Middle frontal gyrus (tissue), 1 donor: ENCODE measurements around the gene RASSF8.
A peak's percentile ranks its signal among the peaks of the same experiment; 100 is the strongest.
"Not testable (repeated sequence)": the region's sequence is repeated elsewhere in the genome, so short reads cannot be mapped to it uniquely, and the experiment has no call there.

Source experiments
- DNase-seq: peaks from one replicate; pipeline ENCODE4 v3.0.0-alpha.2; 2015; ENCODE audit warnings: low spot score; ENCODE audit errors: extremely low spot score

Gene RASSF8

GRCh38 chr12:26057271-26057670 is 98.8 kb downstream of the RASSF8 start:
- DNase-seq, result not testable (repeated sequence)

GRCh38 chr12:26058308-26058707 is 99.8 kb downstream of the RASSF8 start:
- no peak for DNase-seq

- no peak for DNase-seq
Measured at GRCh38 chr12:26058818-26059217, 100.3 kb downstream of the RASSF8 start.

- no peak for DNase-seq
Measured at GRCh38 chr12:26062006-26062405, 103.5 kb downstream of the RASSF8 start.

GRCh38 chr12:26062566-26062965 is 104.1 kb downstream of the RASSF8 start:
- no peak for DNase-seq

GRCh38 chr12:26065451-26065850 is 107.0 kb downstream of the RASSF8 start:
- DNase-seq, result no peak

DNA sequence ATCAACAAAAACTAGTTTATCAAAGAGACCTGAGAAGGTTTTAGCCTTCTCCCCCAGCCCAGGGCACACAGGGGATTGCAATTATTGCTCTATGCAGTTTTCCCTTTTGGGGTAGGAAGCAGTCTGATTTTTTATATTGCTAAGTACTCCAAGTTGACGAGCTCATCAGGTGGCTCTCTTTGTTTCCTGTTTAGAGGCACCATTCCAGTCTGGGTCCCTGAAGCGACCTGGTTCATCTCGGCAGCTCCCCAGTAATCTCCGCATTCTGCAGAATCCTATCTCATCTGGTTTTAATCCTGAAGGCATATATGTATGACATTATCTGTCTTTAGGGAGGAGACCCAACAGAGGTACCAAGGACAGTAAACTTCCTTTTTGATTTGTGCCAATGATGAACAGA is 110.0 kb downstream of the RASSF8 start:
- DNase-seq, result no peak

DNA sequence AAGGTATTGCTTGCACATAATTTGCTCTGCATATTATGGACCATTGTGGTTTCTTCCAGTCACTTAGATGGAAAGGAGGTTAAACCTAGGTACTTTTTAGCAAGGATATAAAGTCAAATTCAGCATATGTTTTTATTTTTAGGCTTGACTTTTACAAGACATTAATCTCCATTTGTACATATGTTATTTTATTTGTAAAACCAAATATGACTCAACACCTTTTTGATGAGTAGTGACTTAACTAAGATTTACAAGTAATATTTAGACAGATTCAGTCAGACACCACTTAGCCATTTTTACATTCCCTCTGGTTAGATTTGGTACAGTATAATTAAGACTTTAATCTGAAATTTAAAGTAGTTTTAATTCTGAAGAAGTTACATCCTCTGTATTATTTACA is 111.3 kb downstream of the RASSF8 start:
- DNase-seq, result no peak

- no peak for DNase-seq
Measured at GRCh38 chr12:26077915-26078702, 119.6 kb downstream of the RASSF8 start.

- DNase-seq, result no peak
Measured at GRCh38 chr12:26080911-26081310, 122.4 kb downstream of the RASSF8 start.

- DNase-seq, result no peak
Measured at GRCh38 chr12:26086936-26087335, 128.5 kb downstream of the RASSF8 start.

GRCh38 chr12:26088998-26089397 is 130.5 kb downstream of the RASSF8 start:
- DNase-seq, result no peak

DNA sequence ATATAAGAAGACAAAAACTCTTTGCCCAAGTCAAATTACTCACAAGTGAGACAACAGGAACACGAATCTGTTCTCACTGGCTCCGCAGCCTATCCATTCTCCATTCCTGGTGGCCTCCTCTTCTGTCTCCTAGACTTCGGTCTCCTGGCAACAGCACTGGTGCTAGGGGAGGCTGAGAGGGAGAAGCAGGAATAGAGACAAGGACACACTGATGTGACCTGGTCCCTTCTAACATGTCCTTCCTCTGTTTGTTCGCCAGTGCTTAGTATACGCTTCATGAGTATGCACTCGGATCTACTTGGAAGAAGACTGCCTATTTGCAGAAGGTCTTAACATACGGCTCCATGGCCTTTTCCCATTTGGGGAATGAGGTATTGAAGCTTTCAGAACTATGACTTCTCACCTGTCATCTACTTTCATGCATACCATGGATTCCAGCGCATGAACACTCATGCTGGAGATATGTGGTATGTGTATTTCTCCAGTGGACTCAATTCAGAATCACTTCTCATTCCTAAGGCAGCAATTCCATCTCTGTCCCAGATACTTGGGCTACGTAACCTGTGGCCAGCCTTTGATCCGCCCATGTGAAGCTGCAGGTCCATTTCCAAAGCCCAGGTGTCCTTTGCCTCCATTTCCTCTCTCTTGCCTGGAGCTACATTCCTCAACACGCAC is 132.5 kb downstream of the RASSF8 start:
- DNase-seq, result no peak

DNA sequence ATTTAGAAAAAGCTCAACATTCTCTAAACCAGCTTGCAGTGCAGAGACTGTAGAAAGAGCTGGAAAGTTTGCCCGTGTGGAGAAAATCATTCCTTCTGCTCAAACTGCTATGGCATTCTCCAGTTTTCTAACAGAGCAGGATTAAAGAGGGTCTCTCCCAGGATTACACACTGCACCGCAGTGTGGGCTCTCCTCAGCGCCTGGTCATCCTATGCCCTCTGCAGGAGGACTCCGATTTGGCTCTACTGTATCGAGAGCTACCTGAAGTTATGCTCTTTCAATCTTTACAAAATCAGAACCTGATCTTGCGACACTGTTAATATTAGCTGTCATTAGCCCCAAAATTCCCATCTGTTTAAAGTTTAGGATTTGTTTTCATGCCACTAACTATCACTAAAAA is 133.3 kb downstream of the RASSF8 start:
- DNase-seq, result no peak

GRCh38 chr12:26092346-26093105 is 134.0 kb downstream of the RASSF8 start:
- no peak for DNase-seq

- DNase-seq, result no peak
Measured at GRCh38 chr12:26095186-26095585, 136.7 kb downstream of the RASSF8 start.

GRCh38 chr12:26096036-26096435 is 137.6 kb downstream of the RASSF8 start:
- no peak for DNase-seq

GRCh38 chr12:26097046-26097878 is 138.8 kb downstream of the RASSF8 start:
- DNase-seq, result peak; percentile 71

GRCh38 chr12:26100666-26101349 is 142.3 kb downstream of the RASSF8 start:
- DNase-seq, result no peak

DNA sequence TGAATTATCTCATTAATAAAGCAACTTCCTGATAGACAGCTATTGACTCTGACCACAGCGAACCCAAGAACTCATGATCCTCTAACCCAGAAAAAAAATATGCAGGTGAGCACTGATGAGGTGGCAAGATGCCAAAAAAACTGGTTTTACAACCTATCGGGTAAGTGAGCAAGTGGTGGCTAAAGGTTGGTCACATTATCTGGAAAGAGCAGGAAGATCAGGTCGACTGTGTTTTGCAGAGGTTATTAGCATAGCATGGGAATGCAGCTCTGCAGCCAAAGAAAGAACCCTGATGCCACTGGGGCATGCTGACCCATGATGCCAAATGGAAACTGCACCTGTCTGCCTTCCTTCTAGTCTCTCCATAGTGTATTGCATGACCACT is 142.9 kb downstream of the RASSF8 start:
- no peak for DNase-seq

- no peak for DNase-seq
Measured at GRCh38 chr12:26101763-26102162, 143.3 kb downstream of the RASSF8 start.
